ENCODE results near the gene HRG. TPM values are rescaled to one million over a fixed set of nuclear protein-coding genes. Genes with fewer than 3 reads are reported as not detected.

Gene HRG
- total and polyA plus RNA-seq, 2 donors (not counting 3 experiments of a cell fraction or from before 2014, with no cell fraction given): not detected

GRCh38 chr3:186640473-186640818 lies 25.4 kb upstream of the HRG start:
- BruUV-seq (replicated peaks): no TSS peak

More at GRCh38 chr3:186640473-186640818, 25.4 kb upstream of the HRG start:
- no peaks in the 10 kb centered on the region for H3K9me1 ChIP-seq (replicated peaks; ENCODE audit: control insufficient read depth, extremely low read depth, insufficient read depth, low read length)
- H4K20me1 ChIP-seq (replicated peaks; ENCODE audit: control insufficient read depth, extremely low read depth, insufficient read depth, low read length): no peaks in the 10 kb centered on the region
- ChIA-PET CTCF (no interaction called here), POLR2A (no interaction called here)
- intact Hi-C loops (cut with micrococcal nuclease): no loop called here
- no peak overlapping the region for H3K9ac ChIP-seq (replicated peaks; ENCODE audit: extremely low read depth, insufficient read depth, low read length)
- dilution Hi-C loops (cut with MboI; ENCODE audit: extremely low pct_ligation_motif_present, low sequenced_read_pairs): no loop called here
- H3K36me3 ChIP-seq (ENCODE audit: control insufficient read depth in 2 of 2, extremely low read depth in 1 of 2, insufficient read depth in 2 of 2, low read length in 2 of 2): no peaks in the 10 kb centered on the region
- H3K27me3 ChIP-seq (ENCODE audit: control insufficient read depth in 2 of 2, insufficient read depth in 2 of 2, low read length in 2 of 2): peaks cover 0 to 3% of the 10 kb centered on the region in 2 experiments
- FAIRE-seq (no peak), DNase-seq (ENCODE audit: low read depth, low spot score) (no peak)
- H3K4me2 ChIP-seq (ENCODE audit: insufficient read depth, low read length): no peak overlapping the region
- no peak overlapping the region for H2AFZ ChIP-seq (ENCODE audit: low read depth, low read length)
- no peak overlapping the region for H3K4me3 ChIP-seq (replicated peaks in 1 of 3; ENCODE audit: insufficient read depth in 1 of 3, low read depth in 1 of 3, low read length in 3 of 3)
- TF ChIP-seq EZH2 (IDR thresholded peaks at IDR 0.05; ENCODE audit: borderline replicate concordance, low read depth, low read length, severe bottlenecking) (no peak), MAX (IDR thresholded peaks at IDR 0.05; ENCODE audit: insufficient read depth, insufficient read length) (no peak), JUN (IDR thresholded peaks at IDR 0.05; ENCODE audit: borderline replicate concordance, insufficient read depth, insufficient read length, low read depth) (no peak), POLR2A (IDR thresholded peaks at IDR 0.05; ENCODE audit: low read depth, low read length) (no peak), POLR2AphosphoS5 (IDR thresholded peaks at IDR 0.05; ENCODE audit: insufficient read depth, low read depth, low read length) (no peak), GATA2 (IDR thresholded peaks at IDR 0.05; ENCODE audit: insufficient read depth, insufficient read length, low read depth, low read length) (no peak), FOS (IDR thresholded peaks at IDR 0.05; ENCODE audit: borderline replicate concordance, insufficient read depth, low read length) (no peak), MYC (IDR thresholded peaks at IDR 0.05; ENCODE audit: low read depth, low read length) (no peak), CTCF (IDR thresholded peaks at IDR 0.05; ENCODE audit: extremely low read depth in 1 of 2, insufficient read depth in 1 of 2, low read depth in 1 of 2, low read length in 2 of 2) (no peak)
- H3K4me1 ChIP-seq (ENCODE audit: control insufficient read depth, extremely low read depth, insufficient read depth, low read length): no peaks in the 10 kb centered on the region
- no peak overlapping the region for H3K27ac ChIP-seq (ENCODE audit: insufficient read depth, low read depth, low read length)
- H3K9me3 ChIP-seq (replicated peaks; ENCODE audit: control insufficient read depth, insufficient read depth, low read length): no peaks in the 10 kb centered on the region
- no peaks in the 10 kb centered on the region for H3K79me2 ChIP-seq (ENCODE audit: control insufficient read depth, insufficient read depth, low read length)

All from endothelial cell of umbilical vein (primary cell).